Natural killer cell (primary cell): Measurements from ENCODE around the gene EPHA2. TPM values are rescaled to one million over a fixed set of nuclear protein-coding genes. Genes with fewer than 3 reads are reported as not detected.
A peak's percentile ranks its signal among the peaks of the same experiment; 100 is the strongest.

ENCODE experiments used
- ATAC-seq, 3 donors: fragments of 150-1000 bp in 2 of 3; fragments of 200-7000 bp in 1 of 3; cut with Tn5 transposase; 1 replicate in 1 of 3; 2 replicates in 2 of 3; pipeline ENCODE4 v1.10.0; 2021; ENCODE audit warnings: mild to moderate bottlenecking in 2 of 3, moderate library complexity in 2 of 3
- DNase-seq, 2 donors: peaks; one replicate each; pipeline versions ENCODE4 v3.0.0 to v3.0.0-alpha.2; 2013 to 2021; ENCODE audit warnings: mixed read lengths in 1 of 2
- H3K27ac ChIP-seq: one replicate; pipeline ENCODE4 v1.5.1; 2013; ENCODE audit warnings: mild to moderate bottlenecking, low read length
- H3K27me3 ChIP-seq: one replicate; pipeline ENCODE4 v1.6.1; 2013; ENCODE audit warnings: low read length; ENCODE audit not compliant: control insufficient read depth, insufficient read depth
- H3K36me3 ChIP-seq: one replicate; pipeline ENCODE4 v1.6.1; 2013; ENCODE audit warnings: low read length; ENCODE audit not compliant: control insufficient read depth, insufficient read depth
- H3K4me1 ChIP-seq: one replicate; pipeline ENCODE4 v1.6.1; 2013; ENCODE audit warnings: low read length; ENCODE audit not compliant: control insufficient read depth, insufficient read depth
- H3K4me3 ChIP-seq: one replicate; pipeline ENCODE4 v1.5.1; 2013; ENCODE audit warnings: low read length
- H3K9me3 ChIP-seq: one replicate; pipeline ENCODE4 v1.6.1; 2013; ENCODE audit warnings: low read length; ENCODE audit not compliant: control insufficient read depth, insufficient read depth
- H3K27ac Mint-ChIP-seq, 2 donors: one replicate each; pipeline ENCODE4 v1.8.0; 2022; ENCODE audit warnings: mild to moderate bottlenecking in 2 of 2, mixed read lengths in 2 of 2, moderate library complexity in 1 of 2
- H3K27me3 Mint-ChIP-seq, 2 donors: one replicate each; pipeline ENCODE4 v1.8.0; 2022; ENCODE audit warnings: low read depth in 2 of 2, mixed read lengths in 2 of 2
- H3K36me3 Mint-ChIP-seq: one replicate; pipeline ENCODE4 v1.8.0; 2022; ENCODE audit warnings: mixed read lengths
- H3K4me1 Mint-ChIP-seq, 2 donors: one replicate each; pipeline ENCODE4 v1.8.0; 2022; ENCODE audit warnings: mixed read lengths in 2 of 2
- H3K4me3 Mint-ChIP-seq: one replicate; pipeline ENCODE4 v1.8.0; 2022; ENCODE audit warnings: mild to moderate bottlenecking, moderate library complexity, mixed read lengths
- H3K9me3 Mint-ChIP-seq, 2 donors: one replicate each; pipeline ENCODE4 v1.8.0; 2022; ENCODE audit warnings: mixed read lengths in 2 of 2
- WGBS: methylation state at CpG from one replicate; pipeline ENCODE4 v1.1.7; 2013; ENCODE audit warnings: missing lambda C conversion rate; ENCODE audit not compliant: insufficient coverage; 5-methylcytosine and 5-hydroxymethylcytosine counted together
- intact Hi-C: fragments of 100-400 bp; cut with micrococcal nuclease; formaldehyde crosslinking; loops from one replicate; pipeline ENCODE4 v1.14.2; 2022
- total RNA-seq, 4 donors: library from RNA; stranded (reverse); fragments of 120-200 nt in 1 of 4; gene quantifications; one replicate each; pipeline versions ENCODE4 v1.2.3 to v1.2.4, GENCODE V29; 2013 to 2022
- TF ChIP-seq, protein P1 (sequence below): fragments of 200-600 bp; IDR thresholded peaks from one replicate; pipeline ENCODE4 v1.8.0; 2022; ENCODE audit warnings: antibody characterized with exemption

Gene EPHA2
- total RNA-seq, 3 donors from 2014 or later (not counting 1 experiment from before 2014, with no cell fraction given), result 0.13 TPM; not detected in 2

DNA sequence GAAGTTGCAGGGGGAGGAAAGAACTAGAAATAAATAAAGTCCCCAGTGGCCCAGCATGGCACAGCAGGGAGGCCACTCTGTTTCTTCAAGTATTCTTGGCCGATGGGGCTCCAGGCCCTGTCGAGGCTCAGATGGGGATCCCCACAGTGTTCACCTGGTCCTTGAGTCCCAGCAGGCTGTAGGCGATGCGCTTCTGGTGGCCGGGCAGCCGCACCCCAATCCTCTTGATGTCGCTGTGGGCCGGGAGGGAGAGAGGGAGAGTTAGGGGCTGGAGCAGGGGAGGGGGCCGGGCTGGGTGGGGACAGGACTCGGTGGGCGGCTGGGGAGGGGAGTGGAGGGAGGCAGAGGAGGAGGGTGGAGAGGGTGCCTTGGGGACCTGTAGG is 30.8 kb downstream of the EPHA2 start:
- H3K4me3 ChIP-seq, result no peak overlapping the region
- peaks cover 0 to 9% of the 10 kb centered on the region in 2 donors for H3K27me3 Mint-ChIP-seq
- no peak overlapping the region for H3K27ac ChIP-seq
- H3K36me3 ChIP-seq, result no peaks in the 10 kb centered on the region
- TF ChIP-seq, protein P1, sequence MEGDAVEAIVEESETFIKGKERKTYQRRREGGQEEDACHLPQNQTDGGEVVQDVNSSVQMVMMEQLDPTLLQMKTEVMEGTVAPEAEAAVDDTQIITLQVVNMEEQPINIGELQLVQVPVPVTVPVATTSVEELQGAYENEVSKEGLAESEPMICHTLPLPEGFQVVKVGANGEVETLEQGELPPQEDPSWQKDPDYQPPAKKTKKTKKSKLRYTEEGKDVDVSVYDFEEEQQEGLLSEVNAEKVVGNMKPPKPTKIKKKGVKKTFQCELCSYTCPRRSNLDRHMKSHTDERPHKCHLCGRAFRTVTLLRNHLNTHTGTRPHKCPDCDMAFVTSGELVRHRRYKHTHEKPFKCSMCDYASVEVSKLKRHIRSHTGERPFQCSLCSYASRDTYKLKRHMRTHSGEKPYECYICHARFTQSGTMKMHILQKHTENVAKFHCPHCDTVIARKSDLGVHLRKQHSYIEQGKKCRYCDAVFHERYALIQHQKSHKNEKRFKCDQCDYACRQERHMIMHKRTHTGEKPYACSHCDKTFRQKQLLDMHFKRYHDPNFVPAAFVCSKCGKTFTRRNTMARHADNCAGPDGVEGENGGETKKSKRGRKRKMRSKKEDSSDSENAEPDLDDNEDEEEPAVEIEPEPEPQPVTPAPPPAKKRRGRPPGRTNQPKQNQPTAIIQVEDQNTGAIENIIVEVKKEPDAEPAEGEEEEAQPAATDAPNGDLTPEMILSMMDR, result no peak
- DNase-seq (no peak), ATAC-seq (no peak)
- H3K9me3 Mint-ChIP-seq, result no peaks in the 10 kb centered on the region
- no peaks in the 10 kb centered on the region for H3K27me3 ChIP-seq
- intact Hi-C loops, result no loop called here
- no peak overlapping the region for H3K4me3 Mint-ChIP-seq
- WGBS, result 92% methylated on average over 11 of the region's 11 CpGs
- H3K4me1 ChIP-seq, result peaks cover 36% of the 10 kb centered on the region
- H3K36me3 Mint-ChIP-seq, result peaks cover 6% of the 10 kb centered on the region
- H3K4me1 Mint-ChIP-seq, result peaks cover 40 to 68% of the 10 kb centered on the region in 2 donors
- H3K27ac Mint-ChIP-seq, result no peak overlapping the region
- H3K9me3 ChIP-seq, result no peaks in the 10 kb centered on the region

DNA sequence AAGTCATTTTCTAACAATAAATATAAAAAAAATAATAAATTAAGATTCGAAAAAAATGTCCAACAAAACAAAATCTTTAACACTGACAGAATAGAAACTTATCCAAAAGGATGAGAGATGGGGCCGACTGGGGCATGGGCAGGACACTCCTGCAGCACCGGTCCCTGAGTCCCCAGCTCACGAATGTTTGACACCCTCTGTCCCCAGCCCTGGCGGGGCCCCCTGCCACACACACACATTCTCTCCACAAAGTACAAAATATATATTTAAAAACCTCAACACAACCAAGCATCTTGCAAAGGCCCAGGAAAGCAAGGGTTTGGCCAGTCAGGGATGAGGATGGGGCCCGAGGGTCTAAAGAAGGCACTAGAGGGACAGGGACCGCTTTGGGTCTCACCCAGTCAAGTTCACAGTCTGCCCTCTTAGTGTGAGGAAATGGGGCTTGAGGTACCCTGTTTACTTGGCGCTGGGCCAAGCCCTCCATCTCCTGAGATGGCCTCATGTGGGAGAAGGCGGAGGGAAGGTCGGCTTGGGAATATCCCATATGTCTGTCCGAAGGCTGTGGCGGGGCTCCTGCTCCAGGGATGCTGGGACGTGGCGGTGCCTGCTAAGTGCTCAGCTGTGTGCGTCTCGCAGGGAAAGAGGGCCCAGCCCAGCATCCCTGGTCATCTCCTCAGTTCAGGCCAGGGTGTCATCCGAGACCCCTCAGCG is 31.3 kb downstream of the EPHA2 start:
- Mint-ChIP-seq H3K4me3 (peak overlapping the region; percentile 80), H3K27me3 (peaks cover 0 to 9% of the 10 kb centered on the region in 2 donors), H3K27ac (peak overlapping the region; percentile 86 to 87), H3K36me3 (peaks cover 6% of the 10 kb centered on the region), H3K4me1 (peaks cover 40 to 68% of the 10 kb centered on the region in 2 donors), H3K9me3 (no peaks in the 10 kb centered on the region)
- WGBS, result 91% methylated on average over 18 of the region's 18 CpGs
- ATAC-seq, result no peak
- Histone ChIP-seq H3K9me3 (no peaks in the 10 kb centered on the region), H3K4me1 (peaks cover 36% of the 10 kb centered on the region), H3K36me3 (no peaks in the 10 kb centered on the region), H3K4me3 (no peak overlapping the region), H3K27ac (no peak overlapping the region), H3K27me3 (no peaks in the 10 kb centered on the region)
- intact Hi-C loops, result loop anchor here (5.0 kb wide), 1 partner anchor 33 kb away; the partner anchor contains the start of gene EPHA2
- TF ChIP-seq, protein P1, result no peak
- no peak for DNase-seq

DNA sequence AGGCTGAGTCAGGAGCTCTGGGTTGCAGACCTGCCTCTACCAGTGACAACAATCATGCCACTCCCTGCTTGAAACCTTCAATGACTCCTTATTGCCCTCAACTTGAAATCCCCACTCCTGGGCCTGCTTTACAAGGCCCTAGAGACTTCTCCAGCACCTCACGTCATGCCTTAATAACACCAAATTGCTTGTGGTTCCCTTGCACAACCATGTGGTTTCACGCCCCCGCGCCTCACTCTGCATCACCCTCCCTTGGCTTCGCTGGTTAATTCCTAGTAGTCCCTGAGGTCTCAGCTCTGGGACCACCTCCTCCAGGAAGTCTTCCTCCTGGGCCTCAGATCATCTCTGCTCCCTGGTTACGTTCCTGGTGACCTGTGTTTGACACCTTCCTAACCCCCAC is 33.0 kb downstream of the EPHA2 start:
- H3K4me1 Mint-ChIP-seq, result peaks cover 40 to 57% of the 10 kb centered on the region in 2 donors
- H3K27me3 ChIP-seq, result no peaks in the 10 kb centered on the region
- ATAC-seq, result peak; percentile 80 to 89 (median 82)
- no peaks in the 10 kb centered on the region for H3K36me3 ChIP-seq
- H3K4me1 ChIP-seq, result peaks cover 36% of the 10 kb centered on the region
- H3K4me3 ChIP-seq, result no peak overlapping the region
- H3K27ac ChIP-seq, result peak overlapping the region; percentile 46
- 4% methylated on average over 5 of the region's 6 CpGs for WGBS
- peaks cover 6% of the 10 kb centered on the region for H3K36me3 Mint-ChIP-seq
- peak; percentile 77 to 80 for DNase-seq
- intact Hi-C loops, result loop anchor here (5.0 kb wide), 1 partner anchor 34 kb away; the partner anchor contains the start of gene EPHA2
- peaks cover 0 to 6% of the 10 kb centered on the region in 2 donors for H3K27me3 Mint-ChIP-seq
- H3K27ac Mint-ChIP-seq, result peak overlapping the region; percentile 86 to 87
- no peaks in the 10 kb centered on the region for H3K9me3 ChIP-seq
- peak overlapping the region; percentile 85 for H3K4me3 Mint-ChIP-seq
- H3K9me3 Mint-ChIP-seq, result no peaks in the 10 kb centered on the region
- TF ChIP-seq, protein P1, result no peak
